Measurements from ENCODE around the gene LEAP2. TPM values are rescaled to one million over a fixed set of nuclear protein-coding genes. Genes with fewer than 3 reads are reported as not detected.

The LEAP2 gene
- total RNA-seq, 1 experiment from 2014 or later = 3.2 TPM

DNA sequence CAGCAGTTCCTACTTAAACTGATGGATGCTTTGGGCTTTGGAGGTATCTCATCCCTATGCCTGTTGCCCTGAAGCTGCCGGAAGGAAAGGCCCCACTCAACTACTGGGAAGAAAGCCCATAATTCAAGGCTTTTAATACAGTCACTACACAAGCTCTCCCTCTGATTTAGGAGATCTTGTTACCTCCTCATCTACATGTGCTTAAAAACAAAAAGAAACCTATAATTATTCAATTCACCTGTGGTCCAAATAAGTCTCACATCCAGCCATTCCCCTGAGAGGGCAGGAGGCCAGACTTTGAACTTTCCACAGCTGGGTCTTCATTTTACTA lies 715 bp upstream of the LEAP2 start:
- no peak overlapping the region for H3K27ac Mint-ChIP-seq (ENCODE audit: low read depth, unreplicated experiment)
- peaks cover 97% of the 10 kb centered on the region for H3K36me3 Mint-ChIP-seq (ENCODE audit: insufficient read depth, unreplicated experiment)
- intact Hi-C loops (cut with micrococcal nuclease) = no loop called here
- no peaks in the 10 kb centered on the region for H3K9me3 Mint-ChIP-seq (ENCODE audit: unreplicated experiment)
- no peak for DNase-seq (ENCODE audit: unreplicated experiment)
- BruUV-seq (replicated peaks) = no TSS peak
- peaks cover under 1% of the 10 kb centered on the region for H3K4me1 Mint-ChIP-seq (ENCODE audit: insufficient read depth, unreplicated experiment)
- ChIA-PET CTCF (interaction anchor here (1.1 to 8.9 kb wide), 3 partner anchors 10 to 43 kb away, joined by 3 to 68 read pairs (median 21); partner anchors contain the start of gene SHROOM1), POLR2A (interaction anchor here (0.6 to 11.0 kb wide), 8 partner anchors 9 to 745 kb away, joined by 3 to 176 read pairs (median 3); partner anchors contain the start of gene SHROOM1)
- no peak overlapping the region for H3K4me3 Mint-ChIP-seq (ENCODE audit: unreplicated experiment)
- no peaks in the 10 kb centered on the region for H3K27me3 Mint-ChIP-seq (ENCODE audit: insufficient read depth, unreplicated experiment)
- TF ChIP-seq, protein P1, sequence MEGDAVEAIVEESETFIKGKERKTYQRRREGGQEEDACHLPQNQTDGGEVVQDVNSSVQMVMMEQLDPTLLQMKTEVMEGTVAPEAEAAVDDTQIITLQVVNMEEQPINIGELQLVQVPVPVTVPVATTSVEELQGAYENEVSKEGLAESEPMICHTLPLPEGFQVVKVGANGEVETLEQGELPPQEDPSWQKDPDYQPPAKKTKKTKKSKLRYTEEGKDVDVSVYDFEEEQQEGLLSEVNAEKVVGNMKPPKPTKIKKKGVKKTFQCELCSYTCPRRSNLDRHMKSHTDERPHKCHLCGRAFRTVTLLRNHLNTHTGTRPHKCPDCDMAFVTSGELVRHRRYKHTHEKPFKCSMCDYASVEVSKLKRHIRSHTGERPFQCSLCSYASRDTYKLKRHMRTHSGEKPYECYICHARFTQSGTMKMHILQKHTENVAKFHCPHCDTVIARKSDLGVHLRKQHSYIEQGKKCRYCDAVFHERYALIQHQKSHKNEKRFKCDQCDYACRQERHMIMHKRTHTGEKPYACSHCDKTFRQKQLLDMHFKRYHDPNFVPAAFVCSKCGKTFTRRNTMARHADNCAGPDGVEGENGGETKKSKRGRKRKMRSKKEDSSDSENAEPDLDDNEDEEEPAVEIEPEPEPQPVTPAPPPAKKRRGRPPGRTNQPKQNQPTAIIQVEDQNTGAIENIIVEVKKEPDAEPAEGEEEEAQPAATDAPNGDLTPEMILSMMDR (IDR thresholded peaks at IDR 0.05; ENCODE audit: unreplicated experiment) = no peak

DNA sequence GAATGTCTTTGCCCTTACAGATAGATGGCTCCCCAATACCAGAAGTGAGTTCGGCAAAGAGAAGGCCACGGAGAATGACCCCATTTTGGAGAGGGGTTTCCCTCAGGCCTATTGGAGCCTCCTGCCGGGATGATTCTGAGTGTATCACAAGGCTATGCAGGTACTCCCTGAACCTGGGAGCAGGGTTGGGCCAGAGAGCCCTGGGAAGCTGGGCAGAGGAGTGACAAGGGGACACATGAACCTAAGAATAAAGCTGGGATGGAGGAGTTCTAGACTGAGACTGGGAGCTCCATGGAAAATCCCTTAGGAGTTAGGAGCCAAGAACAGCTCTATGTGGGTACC lies 433 bp downstream of the LEAP2 start:
- H3K9me3 Mint-ChIP-seq (ENCODE audit: unreplicated experiment) = no peaks in the 10 kb centered on the region
- H3K4me3 Mint-ChIP-seq (ENCODE audit: unreplicated experiment) = no peak overlapping the region
- no TSS peak for BruUV-seq (replicated peaks)
- intact Hi-C loops (cut with micrococcal nuclease) = no loop called here
- ChIA-PET CTCF (interaction anchor here (0.6 to 8.9 kb wide), 4 partner anchors 9 to 46 kb away, joined by 4 to 68 read pairs (median 13); partner anchors contain the start of gene SHROOM1), POLR2A (interaction anchor here (1.6 to 2.1 kb wide), 2 partner anchors 10 kb away, joined by 3 to 16 read pairs; no protein-coding TSS in a partner anchor)
- no peaks in the 10 kb centered on the region for H3K27me3 Mint-ChIP-seq (ENCODE audit: insufficient read depth, unreplicated experiment)
- TF ChIP-seq, protein P1 (IDR thresholded peaks at IDR 0.05; ENCODE audit: unreplicated experiment) = no peak
- H3K27ac Mint-ChIP-seq (ENCODE audit: low read depth, unreplicated experiment) = no peak overlapping the region
- no peaks in the 10 kb centered on the region for H3K4me1 Mint-ChIP-seq (ENCODE audit: insufficient read depth, unreplicated experiment)
- H3K36me3 Mint-ChIP-seq (ENCODE audit: insufficient read depth, unreplicated experiment) = peaks cover 97% of the 10 kb centered on the region
- no peak for DNase-seq (ENCODE audit: unreplicated experiment)

DNA sequence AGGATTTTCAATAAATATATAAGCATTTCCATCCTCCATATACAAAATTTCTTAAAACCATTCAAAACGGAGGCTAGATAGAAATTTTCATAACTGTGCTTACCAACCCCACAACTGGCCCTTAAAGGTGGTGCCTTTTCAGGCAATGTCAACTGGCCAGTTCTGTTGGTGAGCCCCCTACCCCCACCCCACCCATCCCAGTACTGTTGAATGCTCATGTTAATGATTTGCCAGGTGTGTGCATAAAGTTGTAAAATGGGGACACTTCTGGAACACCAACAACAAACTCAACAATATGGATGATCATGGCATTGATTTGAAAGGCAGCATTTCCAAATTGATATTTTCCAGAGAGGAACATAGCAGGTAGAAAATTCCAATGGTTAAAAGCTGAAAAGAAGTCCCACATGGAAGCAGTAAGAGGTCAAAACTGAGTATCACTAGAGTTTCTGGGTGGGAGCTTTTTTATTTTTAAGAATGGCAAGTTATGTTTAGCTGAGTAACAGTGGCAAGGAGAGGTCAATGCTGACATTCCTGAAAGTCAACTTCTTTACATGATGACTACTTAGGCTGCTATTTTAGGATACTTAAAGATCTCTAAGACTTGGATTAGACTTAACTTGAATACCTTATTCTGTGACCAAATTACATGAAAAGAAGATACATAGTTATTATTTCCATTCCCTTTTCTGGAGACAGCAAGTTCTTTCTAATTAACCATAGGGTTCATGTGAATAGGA lies 2.7 kb downstream of the LEAP2 start:
- TF ChIP-seq, protein P1 (IDR thresholded peaks at IDR 0.05; ENCODE audit: unreplicated experiment) = no peak
- Mint-ChIP-seq H3K36me3 (ENCODE audit: insufficient read depth, unreplicated experiment) (peaks cover 97% of the 10 kb centered on the region), H3K4me1 (ENCODE audit: insufficient read depth, unreplicated experiment) (no peaks in the 10 kb centered on the region), H3K9me3 (ENCODE audit: unreplicated experiment) (no peaks in the 10 kb centered on the region), H3K4me3 (ENCODE audit: unreplicated experiment) (no peak overlapping the region), H3K27me3 (ENCODE audit: insufficient read depth, unreplicated experiment) (no peaks in the 10 kb centered on the region), H3K27ac (ENCODE audit: low read depth, unreplicated experiment) (no peak overlapping the region)
- POLR2A ChIA-PET = interaction anchor here (0.8 to 1.8 kb wide), 4 partner anchors 10 to 204 kb away, joined by 3 to 6 read pairs (median 3); partner anchors contain the start of genes GDF9 and UQCRQ
- CTCF ChIA-PET = interaction anchor here (0.6 to 8.9 kb wide), 4 partner anchors 10 to 46 kb away, joined by 3 to 68 read pairs (median 5); partner anchors contain the start of genes SHROOM1 and UQCRQ
- no peak for DNase-seq (ENCODE audit: unreplicated experiment)
- no TSS peak for BruUV-seq (replicated peaks)
- intact Hi-C loops (cut with micrococcal nuclease) = no loop called here

DNA sequence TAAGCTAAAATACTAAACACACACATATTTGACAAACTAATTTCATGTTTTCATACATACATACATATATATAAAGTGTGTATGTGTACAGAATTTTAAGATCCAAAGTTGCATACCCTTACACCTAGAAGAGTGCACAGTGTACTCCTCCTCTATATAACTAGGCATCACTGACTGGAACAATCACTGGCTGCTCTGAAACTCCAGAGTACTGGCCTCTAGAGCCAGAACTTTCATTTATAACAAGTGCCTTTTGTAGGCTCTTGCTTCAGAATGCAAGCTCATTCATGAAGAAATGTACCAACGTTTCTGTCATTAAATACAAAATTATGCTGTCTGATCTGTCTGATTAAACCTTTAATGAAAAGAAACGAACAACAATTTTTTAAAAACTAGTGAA lies 4.0 kb downstream of the LEAP2 start:
- TF ChIP-seq, protein P1 (IDR thresholded peaks at IDR 0.05; ENCODE audit: unreplicated experiment) = no peak
- Mint-ChIP-seq H3K27me3 (ENCODE audit: insufficient read depth, unreplicated experiment) (no peaks in the 10 kb centered on the region), H3K4me1 (ENCODE audit: insufficient read depth, unreplicated experiment) (no peaks in the 10 kb centered on the region), H3K36me3 (ENCODE audit: insufficient read depth, unreplicated experiment) (peaks cover 97% of the 10 kb centered on the region), H3K27ac (ENCODE audit: low read depth, unreplicated experiment) (no peak overlapping the region), H3K4me3 (ENCODE audit: unreplicated experiment) (no peak overlapping the region), H3K9me3 (ENCODE audit: unreplicated experiment) (no peaks in the 10 kb centered on the region)
- BruUV-seq (replicated peaks) = no TSS peak
- intact Hi-C loops (cut with micrococcal nuclease) = no loop called here
- DNase-seq (ENCODE audit: unreplicated experiment) = no peak
- POLR2A ChIA-PET = interaction anchor here (1.0 to 1.8 kb wide), 3 partner anchors 11 to 85 kb away, joined by 3 to 11 read pairs (median 6); partner anchors contain the start of genes GDF9 and UQCRQ
- CTCF ChIA-PET = interaction anchor here (0.5 to 8.9 kb wide), 6 partner anchors 11 to 692 kb away, joined by 3 to 68 read pairs (median 6); partner anchors contain the start of genes GDF9, SHROOM1 and UQCRQ

Data from MCF 10A (cell line).